ENCODE results near the gene ZNF341. TPM values are rescaled to one million over a fixed set of nuclear protein-coding genes. Genes with fewer than 3 reads are reported as not detected.

Gene ZNF341
- 5.3 to 5.4 TPM (median 5.4 TPM) in 3 replicates for total RNA-seq

DNA sequence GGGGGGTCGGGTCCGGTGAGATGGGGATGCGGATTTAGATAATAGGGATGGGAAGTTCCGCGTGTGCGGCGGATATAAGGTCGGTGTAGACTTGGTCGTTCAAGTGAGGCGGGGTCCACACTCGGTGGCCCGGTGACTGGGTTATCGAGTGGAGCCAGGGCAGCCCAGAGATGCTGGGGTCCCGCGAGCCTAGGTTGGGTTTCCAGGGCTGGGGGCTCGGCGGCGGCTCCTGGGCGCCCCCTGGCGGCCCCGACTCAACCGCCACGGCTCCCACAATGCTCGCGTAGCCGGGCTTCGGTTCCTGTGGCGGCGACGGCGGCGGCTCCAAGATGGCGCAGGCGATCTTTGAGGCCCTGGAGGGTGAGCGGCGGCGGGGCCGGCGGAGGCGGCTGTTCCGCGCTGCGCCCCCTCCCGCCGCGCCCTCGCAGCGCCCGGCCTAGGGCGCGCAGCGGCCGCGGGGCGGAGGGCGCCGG lies at the start of gene ZNF341:
TSS of gene ZNF341 (plus strand) at position 304 of the 473 bp plus-strand sequence. CDS start at position 330, 26 bp downstream.
- TF ChIP-seq, protein P1, sequence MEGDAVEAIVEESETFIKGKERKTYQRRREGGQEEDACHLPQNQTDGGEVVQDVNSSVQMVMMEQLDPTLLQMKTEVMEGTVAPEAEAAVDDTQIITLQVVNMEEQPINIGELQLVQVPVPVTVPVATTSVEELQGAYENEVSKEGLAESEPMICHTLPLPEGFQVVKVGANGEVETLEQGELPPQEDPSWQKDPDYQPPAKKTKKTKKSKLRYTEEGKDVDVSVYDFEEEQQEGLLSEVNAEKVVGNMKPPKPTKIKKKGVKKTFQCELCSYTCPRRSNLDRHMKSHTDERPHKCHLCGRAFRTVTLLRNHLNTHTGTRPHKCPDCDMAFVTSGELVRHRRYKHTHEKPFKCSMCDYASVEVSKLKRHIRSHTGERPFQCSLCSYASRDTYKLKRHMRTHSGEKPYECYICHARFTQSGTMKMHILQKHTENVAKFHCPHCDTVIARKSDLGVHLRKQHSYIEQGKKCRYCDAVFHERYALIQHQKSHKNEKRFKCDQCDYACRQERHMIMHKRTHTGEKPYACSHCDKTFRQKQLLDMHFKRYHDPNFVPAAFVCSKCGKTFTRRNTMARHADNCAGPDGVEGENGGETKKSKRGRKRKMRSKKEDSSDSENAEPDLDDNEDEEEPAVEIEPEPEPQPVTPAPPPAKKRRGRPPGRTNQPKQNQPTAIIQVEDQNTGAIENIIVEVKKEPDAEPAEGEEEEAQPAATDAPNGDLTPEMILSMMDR (IDR thresholded peaks at IDR 0.05; ENCODE audit: unreplicated experiment), result peak; percentile 80
- Mint-ChIP-seq H3K36me3 (peaks cover 10% of the 10 kb centered on the region), H3K9me3 (peaks cover 12% of the 10 kb centered on the region), H3K4me3 (peak within 1 kb of the TSS; percentile 68), H3K4me1 (peaks cover 44% of the 10 kb centered on the region), H3K27me3 (ENCODE audit: low read depth) (no peaks in the 10 kb centered on the region), H3K27ac (peak within 1 kb of the TSS; percentile 92)
- peak; percentile 85 to 95 for DNase-seq (ENCODE audit: low spot score in 2 of 2, unreplicated experiment in 2 of 2)

DNA sequence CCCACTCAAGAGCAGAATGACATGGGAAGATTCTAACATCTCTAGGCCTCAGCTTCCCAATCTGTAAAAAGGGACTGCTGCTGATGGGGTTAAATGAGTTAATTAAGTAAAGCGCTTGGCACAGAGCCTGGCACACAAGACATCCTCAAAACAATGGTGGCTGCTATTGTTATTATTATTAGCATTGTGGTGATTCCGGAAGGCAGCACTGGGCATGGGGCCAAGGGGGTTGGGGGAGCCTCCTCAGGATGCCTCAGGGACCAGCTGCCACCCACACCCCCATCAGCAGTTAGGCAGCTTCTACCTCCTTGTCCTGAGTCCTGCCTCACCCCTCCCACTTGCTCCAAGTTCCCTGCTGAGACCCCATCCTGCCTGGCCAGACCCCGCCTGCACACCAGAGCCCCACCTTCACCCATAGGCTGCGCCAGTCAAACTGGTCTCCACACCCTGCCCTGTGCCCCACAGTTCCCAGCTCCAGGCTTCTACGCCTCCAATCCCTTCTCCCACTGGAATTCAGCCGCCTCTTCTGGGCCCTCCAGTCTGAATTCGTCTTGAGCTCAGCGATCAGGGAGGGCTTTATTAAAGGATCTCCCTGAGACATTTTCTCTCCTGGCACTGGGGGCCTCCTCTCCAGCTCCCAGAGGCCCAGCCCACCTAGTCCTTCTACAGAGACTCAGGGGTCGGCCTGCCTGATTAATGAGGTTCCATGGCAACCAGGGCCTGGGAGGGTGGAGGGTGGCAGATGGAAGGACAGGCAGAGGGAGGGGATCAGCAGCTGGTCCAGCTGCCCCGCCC lies 47.1 kb upstream of the ZNF341 start:
- Mint-ChIP-seq H3K4me3 (peak overlapping the region; percentile 67), H3K36me3 (no peaks in the 10 kb centered on the region), H3K4me1 (peaks cover 24% of the 10 kb centered on the region), H3K9me3 (no peaks in the 10 kb centered on the region), H3K27me3 (ENCODE audit: low read depth) (no peaks in the 10 kb centered on the region), H3K27ac (peak overlapping the region; percentile 89)
- no peak for DNase-seq (ENCODE audit: low spot score in 2 of 2, unreplicated experiment in 2 of 2)
- TF ChIP-seq, protein P1 (IDR thresholded peaks at IDR 0.05; ENCODE audit: unreplicated experiment), result no peak

DNA sequence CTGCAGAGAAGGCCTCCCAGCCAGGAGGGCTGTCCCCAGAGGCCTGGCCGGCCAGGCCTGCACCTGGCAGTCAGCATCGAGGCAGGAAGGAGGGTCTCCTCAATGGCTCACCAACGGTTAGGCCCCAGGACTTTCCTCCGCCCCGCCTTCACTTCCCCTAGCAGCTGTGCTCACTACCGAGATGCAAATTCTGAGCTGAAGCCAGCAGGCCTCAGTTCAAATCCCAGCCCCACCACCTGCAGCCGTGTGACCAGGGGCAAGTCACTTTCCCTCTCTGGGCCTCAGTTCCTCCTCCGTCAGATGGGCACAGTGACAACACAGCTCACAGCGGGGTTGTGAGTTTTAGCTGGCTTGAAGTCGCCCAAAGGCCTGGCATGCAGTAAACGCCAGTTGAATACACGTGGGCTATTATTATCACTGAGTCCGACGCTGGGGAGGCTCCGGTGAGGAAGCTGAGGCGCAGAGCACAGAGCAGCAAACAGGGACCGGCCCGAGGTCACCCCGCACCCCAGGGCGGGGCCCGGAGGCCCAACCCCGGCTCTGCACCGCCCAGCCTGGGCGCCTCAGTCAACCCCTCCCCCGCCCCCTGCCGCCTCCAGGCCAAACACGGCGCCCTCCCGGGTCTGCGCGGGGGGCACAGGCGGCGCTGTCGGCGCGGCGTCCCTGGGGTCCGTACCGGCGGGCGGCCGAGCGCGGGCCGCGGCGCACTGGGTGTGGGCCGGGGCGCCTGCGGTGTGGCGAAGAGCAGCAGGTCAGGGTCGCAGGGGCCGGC lies 46.3 kb upstream of the ZNF341 start:
- TF ChIP-seq, protein P1 (IDR thresholded peaks at IDR 0.05; ENCODE audit: unreplicated experiment), result no peak
- no peaks in the 10 kb centered on the region for H3K9me3 Mint-ChIP-seq
- peak overlapping the region; percentile 89 for H3K27ac Mint-ChIP-seq
- no peaks in the 10 kb centered on the region for H3K27me3 Mint-ChIP-seq (ENCODE audit: low read depth)
- H3K36me3 Mint-ChIP-seq, result no peaks in the 10 kb centered on the region
- peak overlapping the region; percentile 67 for H3K4me3 Mint-ChIP-seq
- no peak for DNase-seq (ENCODE audit: low spot score in 2 of 2, unreplicated experiment in 2 of 2)
- peaks cover 29% of the 10 kb centered on the region for H3K4me1 Mint-ChIP-seq

DNA sequence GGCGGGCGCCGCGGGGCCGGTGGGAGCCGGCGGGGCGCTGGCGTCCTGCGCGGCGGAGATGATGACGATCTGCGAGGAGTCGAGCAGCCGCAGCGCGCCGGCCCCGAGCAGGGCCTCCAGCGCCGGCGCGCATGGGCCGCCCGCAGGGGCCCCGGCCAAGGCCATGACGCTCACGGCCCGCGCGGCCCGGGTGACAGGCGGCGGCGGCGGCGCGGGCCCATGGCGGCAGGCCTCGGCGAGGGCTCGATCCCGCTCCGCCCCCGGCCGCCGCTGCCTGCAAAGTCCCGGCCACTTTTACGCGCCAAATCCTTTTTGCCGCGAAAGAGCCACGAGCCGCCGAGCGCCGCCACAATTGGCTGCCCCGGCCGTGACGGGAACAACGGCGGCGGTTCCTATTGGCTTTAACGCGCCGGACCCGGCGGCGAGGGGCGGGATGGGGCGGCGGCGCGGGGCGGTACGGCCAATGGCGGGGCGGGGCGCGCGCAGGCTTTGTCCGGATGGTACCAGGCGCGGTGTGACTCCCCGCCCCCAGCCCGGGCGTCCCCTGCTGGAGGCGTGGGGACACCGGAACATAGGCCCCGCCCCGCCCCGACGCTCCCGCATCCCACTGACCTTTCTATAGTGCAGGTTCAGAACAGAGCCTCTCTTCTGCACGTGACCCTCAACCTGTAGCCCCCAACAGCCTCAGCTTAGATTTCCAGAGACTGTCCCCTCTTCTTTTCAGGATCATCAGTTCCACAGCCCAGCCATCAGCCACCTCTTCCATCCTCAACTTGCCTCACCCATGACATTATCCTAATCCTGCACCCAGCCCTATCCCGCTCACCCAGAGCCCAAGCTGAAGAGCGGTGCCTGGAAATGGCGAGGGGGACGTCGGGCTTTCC lies 45.5 kb upstream of the ZNF341 start, which contains the start of gene E2F1:
TSS of gene E2F1 (minus strand) at position 286 of the 884 bp plus-strand sequence. CDS start at position 165, 121 bp downstream.
- Mint-ChIP-seq H3K9me3 (no peaks in the 10 kb centered on the region), H3K36me3 (no peaks in the 10 kb centered on the region), H3K4me3 (peak within 1 kb of the TSS; percentile 71), H3K27me3 (ENCODE audit: low read depth) (no peaks in the 10 kb centered on the region), H3K4me1 (peaks cover 29% of the 10 kb centered on the region), H3K27ac (peak within 1 kb of the TSS; percentile 95)
- TF ChIP-seq, protein P1 (IDR thresholded peaks at IDR 0.05; ENCODE audit: unreplicated experiment), result no peak
- DNase-seq (ENCODE audit: low spot score in 2 of 2, unreplicated experiment in 2 of 2), result peak; percentile 97 to 98

DNA sequence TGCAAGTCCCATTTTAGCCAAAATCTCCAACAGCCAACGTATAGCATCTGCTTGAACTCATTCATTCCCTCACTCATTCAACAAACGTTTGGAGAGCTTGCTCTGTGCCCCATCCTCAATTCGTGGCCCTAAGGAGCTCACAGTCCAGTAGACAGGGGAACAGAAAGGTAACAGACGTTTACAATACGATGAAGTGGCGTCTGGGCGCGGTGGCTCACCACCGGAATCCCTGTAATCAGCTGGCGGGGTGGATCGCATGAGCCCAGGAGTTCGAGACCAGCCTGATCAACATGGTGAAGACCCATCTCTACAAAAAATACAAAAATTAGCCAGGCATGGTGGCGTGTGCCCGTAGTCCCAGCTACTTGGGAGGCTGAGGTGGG lies 44.8 kb upstream of the ZNF341 start:
- Mint-ChIP-seq H3K4me1 (peaks cover 29% of the 10 kb centered on the region), H3K9me3 (no peaks in the 10 kb centered on the region)

More for the DNA sequence above, 44.8 kb upstream of the ZNF341 start:
- no peaks in the 10 kb centered on the region for H3K27me3 Mint-ChIP-seq (ENCODE audit: low read depth)
- TF ChIP-seq, protein P1 (IDR thresholded peaks at IDR 0.05; ENCODE audit: unreplicated experiment), result no peak
- no peak for DNase-seq (ENCODE audit: low spot score in 2 of 2, unreplicated experiment in 2 of 2)
- peak overlapping the region; percentile 95 for H3K27ac Mint-ChIP-seq
- H3K4me3 Mint-ChIP-seq, result peak overlapping the region; percentile 71
- no peaks in the 10 kb centered on the region for H3K36me3 Mint-ChIP-seq
